ENCODE measurements around the gene LMO4.

Gene LMO4

GRCh38 chr1:87362063-87362833 lies 33.6 kb downstream of the LMO4 start:
- no peak overlapping the region for H3K27ac ChIP-seq
- no peak for TF ChIP-seq CTCF (conservative IDR thresholded peaks at IDR 0.05)

- no peak for TF ChIP-seq CTCF (conservative IDR thresholded peaks at IDR 0.05)
- no peak overlapping the region for H3K27ac ChIP-seq
Observed at GRCh38 chr1:87362834-87363426, 34.2 kb downstream of the LMO4 start.

DNA sequence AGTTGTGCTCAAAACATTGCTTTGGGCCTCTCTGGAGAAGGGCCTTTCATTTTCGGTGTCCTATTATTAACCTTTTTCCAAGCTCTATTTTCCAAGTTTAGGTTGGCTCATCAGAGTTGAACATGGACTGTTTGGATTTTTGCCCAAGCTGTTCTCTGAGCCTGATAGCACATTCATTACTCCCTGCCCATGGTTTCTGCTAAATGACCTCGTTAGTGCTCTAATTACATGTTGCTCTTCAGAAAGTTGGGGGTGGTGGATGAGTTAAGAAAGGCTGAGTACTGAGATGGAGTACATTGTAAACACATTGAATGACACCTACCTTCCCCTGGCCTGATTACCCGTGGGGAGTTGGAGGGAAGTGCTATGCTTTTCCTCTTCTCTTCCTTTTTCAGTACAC lies 38.9 kb downstream of the LMO4 start:
- TF ChIP-seq CTCF (conservative IDR thresholded peaks at IDR 0.05), result no peak
- no peak overlapping the region for H3K27ac ChIP-seq

- peak overlapping the region; percentile 51 for H3K27ac ChIP-seq
- no peak for TF ChIP-seq CTCF (conservative IDR thresholded peaks at IDR 0.05)
Observed at GRCh38 chr1:87368907-87369306, 40.2 kb downstream of the LMO4 start.

- H3K27ac ChIP-seq, result peak overlapping the region; percentile 51
- TF ChIP-seq CTCF (conservative IDR thresholded peaks at IDR 0.05), result no peak
Observed at GRCh38 chr1:87369736-87370478, 41.2 kb downstream of the LMO4 start.

- TF ChIP-seq CTCF (conservative IDR thresholded peaks at IDR 0.05), result no peak
- peak overlapping the region; percentile 51 for H3K27ac ChIP-seq
Observed at GRCh38 chr1:87370544-87370943, 41.9 kb downstream of the LMO4 start.

- TF ChIP-seq CTCF (conservative IDR thresholded peaks at IDR 0.05), result no peak
- H3K27ac ChIP-seq, result no peak overlapping the region
Observed at GRCh38 chr1:87379306-87379705, 50.6 kb downstream of the LMO4 start.

Data from VCaP (cell line).